ENCODE measurements around the gene DPP7. TPM values are rescaled to one million over a fixed set of nuclear protein-coding genes. Genes with fewer than 3 reads are reported as not detected.

The DPP7 gene
- total RNA-seq, 4 donors from 2014 or later, result 23.2 to 100 (median 76.8) TPM

DNA sequence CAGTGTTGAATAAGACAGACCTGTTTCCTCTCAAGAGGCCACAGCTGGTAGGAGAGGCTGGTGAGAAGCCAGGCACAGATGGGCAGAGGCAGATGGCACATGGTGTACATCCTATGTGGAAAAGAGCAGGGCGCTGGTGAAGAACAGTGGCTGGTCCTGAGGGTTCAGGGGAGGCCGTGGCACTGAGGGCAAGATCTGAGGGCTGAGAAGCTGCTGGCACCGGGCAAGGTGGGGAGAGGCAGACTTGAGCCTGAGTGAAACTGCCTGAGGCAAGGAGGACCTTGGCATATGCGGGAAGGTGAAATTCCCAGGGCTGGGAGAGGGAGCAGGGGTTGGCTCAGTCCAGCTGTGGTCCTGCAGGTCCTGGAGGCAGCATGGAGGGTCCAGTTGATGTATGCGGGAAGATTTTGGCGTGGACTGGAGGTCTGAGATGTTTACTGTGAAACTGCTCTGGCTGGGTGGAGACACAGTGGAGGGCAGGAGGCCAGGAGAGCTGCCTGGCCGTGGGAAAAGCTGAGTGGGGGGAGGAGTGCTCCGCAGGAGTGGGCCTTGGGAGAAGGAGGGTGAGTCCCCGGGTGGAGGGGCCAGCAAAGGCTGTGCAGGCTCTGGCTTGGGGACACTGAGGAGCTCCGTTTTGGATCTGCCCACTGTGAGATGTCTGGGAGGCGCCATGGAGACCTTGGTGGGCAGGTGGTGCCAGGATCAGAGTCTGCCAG is 25.1 kb downstream of the DPP7 start:
- Histone ChIP-seq H3K4me1 (peaks cover 0 to 5% of the 10 kb centered on the region in 2 donors), H3K27ac (no peak overlapping the region), H3K27me3 (no peaks in the 10 kb centered on the region), H3K4me3 (no peak overlapping the region), H3K9me3 (no peaks in the 10 kb centered on the region), H3K36me3 (no peaks in the 10 kb centered on the region)
- intact Hi-C loops (cut with DNase I; ENCODE audit: low total_unique reads), result no loop called here
- no peak for TF ChIP-seq POLR2A (IDR thresholded peaks at IDR 0.05)
- TF ChIP-seq, protein P1, sequence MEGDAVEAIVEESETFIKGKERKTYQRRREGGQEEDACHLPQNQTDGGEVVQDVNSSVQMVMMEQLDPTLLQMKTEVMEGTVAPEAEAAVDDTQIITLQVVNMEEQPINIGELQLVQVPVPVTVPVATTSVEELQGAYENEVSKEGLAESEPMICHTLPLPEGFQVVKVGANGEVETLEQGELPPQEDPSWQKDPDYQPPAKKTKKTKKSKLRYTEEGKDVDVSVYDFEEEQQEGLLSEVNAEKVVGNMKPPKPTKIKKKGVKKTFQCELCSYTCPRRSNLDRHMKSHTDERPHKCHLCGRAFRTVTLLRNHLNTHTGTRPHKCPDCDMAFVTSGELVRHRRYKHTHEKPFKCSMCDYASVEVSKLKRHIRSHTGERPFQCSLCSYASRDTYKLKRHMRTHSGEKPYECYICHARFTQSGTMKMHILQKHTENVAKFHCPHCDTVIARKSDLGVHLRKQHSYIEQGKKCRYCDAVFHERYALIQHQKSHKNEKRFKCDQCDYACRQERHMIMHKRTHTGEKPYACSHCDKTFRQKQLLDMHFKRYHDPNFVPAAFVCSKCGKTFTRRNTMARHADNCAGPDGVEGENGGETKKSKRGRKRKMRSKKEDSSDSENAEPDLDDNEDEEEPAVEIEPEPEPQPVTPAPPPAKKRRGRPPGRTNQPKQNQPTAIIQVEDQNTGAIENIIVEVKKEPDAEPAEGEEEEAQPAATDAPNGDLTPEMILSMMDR (IDR thresholded peaks at IDR 0.05), result no peak
- no peak for DNase-seq

DNA sequence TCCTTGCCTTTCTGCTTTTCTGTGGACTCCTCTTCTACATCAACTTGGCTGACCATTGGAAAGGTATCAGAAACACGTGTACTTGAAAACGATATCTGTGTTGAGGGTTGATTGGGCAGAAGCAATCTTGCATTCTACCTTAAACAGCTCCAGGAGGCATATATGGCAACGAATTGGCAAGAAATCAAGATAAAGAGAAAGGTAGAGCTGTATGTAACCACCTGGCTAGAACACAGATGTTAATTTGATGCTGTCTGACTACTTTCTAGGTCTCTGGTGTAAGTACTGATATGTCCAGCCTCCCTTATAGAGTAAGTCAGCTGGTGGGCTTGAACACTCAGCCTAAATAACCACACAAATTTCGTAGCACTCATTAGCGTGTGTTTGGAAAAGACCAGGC is 26.4 kb downstream of the DPP7 start:
- H3K36me3 ChIP-seq, result no peaks in the 10 kb centered on the region
- no peak overlapping the region for H3K4me3 ChIP-seq
- H3K27ac ChIP-seq, result no peak overlapping the region
- no peak for DNase-seq
- intact Hi-C loops (cut with DNase I; ENCODE audit: low total_unique reads), result no loop called here
- H3K4me1 ChIP-seq, result peaks cover 0 to 5% of the 10 kb centered on the region in 2 donors
- TF ChIP-seq POLR2A (IDR thresholded peaks at IDR 0.05), result no peak
- TF ChIP-seq, protein P1 (IDR thresholded peaks at IDR 0.05), result no peak
- no peaks in the 10 kb centered on the region for H3K27me3 ChIP-seq
- no peaks in the 10 kb centered on the region for H3K9me3 ChIP-seq

DNA sequence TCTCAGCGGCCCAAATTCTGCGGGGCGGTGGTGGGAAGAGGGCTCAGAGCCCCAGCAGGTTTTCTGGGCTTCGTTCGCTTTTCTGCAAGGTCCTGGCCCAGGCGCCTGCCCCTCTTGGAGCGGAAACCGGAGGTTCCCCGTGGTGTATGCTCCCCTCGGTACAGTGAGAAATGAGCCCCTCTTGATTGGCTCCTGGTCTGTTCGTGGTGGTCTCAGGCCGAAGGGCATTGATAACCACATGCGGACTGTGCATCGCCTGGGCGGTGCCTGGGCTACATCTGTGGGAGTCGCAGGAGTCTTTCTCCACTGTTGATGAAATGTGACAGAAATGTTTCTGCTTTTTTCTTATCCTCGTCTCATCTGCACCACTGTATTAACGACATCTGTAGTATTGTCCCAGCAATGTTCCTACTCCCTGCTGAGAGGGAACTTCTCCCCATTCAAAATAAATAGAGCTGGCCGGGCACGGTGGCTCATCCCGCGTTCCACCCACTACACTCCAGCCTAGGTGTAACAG is 27.1 kb downstream of the DPP7 start:
- Histone ChIP-seq H3K4me3 (peak overlapping the region; percentile 35 to 67), H3K9me3 (no peaks in the 10 kb centered on the region), H3K27ac (peak overlapping the region; percentile 74 to 82), H3K36me3 (no peaks in the 10 kb centered on the region), H3K27me3 (no peaks in the 10 kb centered on the region), H3K4me1 (peaks cover 0 to 5% of the 10 kb centered on the region in 2 donors)
- TF ChIP-seq, protein P1 (IDR thresholded peaks at IDR 0.05), result no peak
- TF ChIP-seq POLR2A (IDR thresholded peaks at IDR 0.05), result no peak
- DNase-seq, result no peak
- intact Hi-C loops (cut with DNase I; ENCODE audit: low total_unique reads), result no loop called here

DNA sequence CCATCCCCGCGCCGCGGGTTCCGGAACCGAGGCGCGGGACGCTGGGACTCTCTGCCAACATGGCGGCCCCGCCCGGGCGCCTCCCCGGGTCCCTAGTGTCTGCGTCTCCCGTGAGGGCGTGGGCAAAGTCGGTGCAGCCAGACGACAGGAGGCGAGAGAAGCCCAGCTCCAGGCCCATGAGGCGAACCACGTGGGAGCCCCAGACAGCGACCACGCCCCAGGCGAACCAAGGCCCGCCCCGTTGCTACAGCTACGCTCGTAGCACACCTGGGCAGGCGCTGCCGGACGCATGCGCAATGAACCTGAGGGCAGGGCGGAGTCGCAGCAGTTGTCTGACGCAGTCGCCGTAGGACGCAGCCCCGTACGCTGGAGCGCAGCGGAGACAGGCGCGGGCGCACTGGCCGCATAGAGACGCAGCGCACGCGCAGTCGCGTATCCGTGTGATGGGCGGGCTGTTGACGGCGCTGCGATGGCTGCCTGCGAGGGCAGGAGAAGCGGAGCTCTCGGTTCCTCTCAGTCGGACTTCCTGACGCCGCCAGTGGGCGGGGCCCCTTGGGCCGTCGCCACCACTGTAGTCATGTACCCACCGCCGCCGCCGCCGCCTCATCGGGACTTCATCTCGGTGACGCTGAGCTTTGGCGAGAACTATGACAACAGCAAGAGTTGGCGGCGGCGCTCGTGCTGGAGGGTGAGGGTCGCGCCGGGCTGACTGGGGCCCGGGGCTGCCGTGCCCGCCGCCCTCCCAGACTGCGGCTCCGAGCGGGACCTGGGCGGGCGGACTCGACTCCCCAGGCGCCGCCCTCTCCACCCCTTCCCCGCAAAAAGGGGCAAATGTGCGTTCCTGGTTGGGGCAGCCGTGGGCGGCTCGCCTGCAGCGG is 27.8 kb downstream of the DPP7 start, which contains the start of gene MAN1B1:
TSS of gene MAN1B1 (plus strand) at position 455 of the 878 bp plus-strand sequence. CDS start at position 470, 15 bp downstream.
- Histone ChIP-seq H3K4me3 (peak within 1 kb of the TSS; percentile 35 to 67), H3K9me3 (no peaks in the 10 kb centered on the region), H3K27ac (peak within 1 kb of the TSS; percentile 74 to 82), H3K36me3 (no peaks in the 10 kb centered on the region), H3K27me3 (no peaks in the 10 kb centered on the region), H3K4me1 (peaks cover 0 to 5% of the 10 kb centered on the region in 2 donors)
- intact Hi-C loops (cut with DNase I; ENCODE audit: low total_unique reads), result no loop called here
- DNase-seq, result peak; percentile 98
- TF ChIP-seq, protein P1 (IDR thresholded peaks at IDR 0.05), result peak in 1 of 4 experiments; percentile 39
- TF ChIP-seq POLR2A (IDR thresholded peaks at IDR 0.05), result peak; percentile 79 to 86
